HG02885 (cell line): ENCODE measurements around the gene NWD2.
"Not testable (repeated sequence)": the region's sequence is repeated elsewhere in the genome, so short reads cannot be mapped to it uniquely, and the experiment has no call there.

Source experiments
- ATAC-seq: cut with Tn5 transposase; IDR thresholded peaks from one replicate; pipeline ENCODE4 v1.9.1; 2021; ENCODE audit warnings: mild to moderate bottlenecking; ENCODE audit not compliant: unreplicated experiment, poor library complexity

The NWD2 gene

GRCh38 chr4:37489697-37490096, 245.2 kb downstream of the NWD2 start:
- ATAC-seq, result no peak

- no peak for ATAC-seq
These were observed 246.1 kb downstream of the NWD2 start for GRCh38 chr4:37490391-37491347.

GRCh38 chr4:37495353-37495752, 250.8 kb downstream of the NWD2 start:
- ATAC-seq, result not testable (repeated sequence)
